ENCODE results near the gene ERICH6. TPM values are rescaled to one million over a fixed set of nuclear protein-coding genes. Genes with fewer than 3 reads are reported as not detected.

ERICH6 gene
- total RNA-seq, 2 experiments from 2014 or later, result not detected

GRCh38 chr3:150736316-150736719 lies 32.6 kb upstream of the ERICH6 start:
- intact Hi-C loops (cut with micrococcal nuclease), result loop anchor here (5.0 kb wide), 2 partner anchors 571 to 1521 kb away; no protein-coding TSS in a partner anchor
- H3K9me3 Mint-ChIP-seq, result no peaks in the 10 kb centered on the region
- H3K4me3 Mint-ChIP-seq, result no peak overlapping the region
- no peak for DNase-seq
- H3K4me1 Mint-ChIP-seq (ENCODE audit: low read depth), result peaks cover 56% of the 10 kb centered on the region
- no peak overlapping the region for H3K27ac Mint-ChIP-seq
- POLR2A ChIA-PET, result interaction anchor here (1.0 to 1.1 kb wide), 2 partner anchors 24 to 27 kb away, joined by 5 read pairs; no protein-coding TSS in a partner anchor
- H3K36me3 Mint-ChIP-seq, result peaks cover 6% of the 10 kb centered on the region
- H3K27me3 Mint-ChIP-seq, result no peaks in the 10 kb centered on the region
- CTCF ChIA-PET, result interaction anchor here (1.1 to 1.9 kb wide), 2 partner anchors 15 to 52 kb away, joined by 4 to 7 read pairs; no protein-coding TSS in a partner anchor

- Mint-ChIP-seq H3K4me1 (ENCODE audit: low read depth) (peaks cover 40% of the 10 kb centered on the region), H3K27me3 (no peaks in the 10 kb centered on the region), H3K27ac (no peak overlapping the region), H3K36me3 (no peaks in the 10 kb centered on the region), H3K9me3 (no peaks in the 10 kb centered on the region), H3K4me3 (no peak overlapping the region)
- intact Hi-C loops (cut with micrococcal nuclease), result loop anchor here (5.0 kb wide), 2 partner anchors 573 to 1523 kb away; no protein-coding TSS in a partner anchor
- ChIA-PET POLR2A (no interaction called here), CTCF (interaction anchor here (0.6 to 0.8 kb wide), 2 partner anchors 10 to 53 kb away, joined by 3 read pairs; no protein-coding TSS in a partner anchor)
- DNase-seq, result no peak
These were observed 31.0 kb upstream of the ERICH6 start for GRCh38 chr3:150734795-150735119.

- no peaks in the 10 kb centered on the region for H3K9me3 Mint-ChIP-seq
- H3K4me3 Mint-ChIP-seq, result no peak overlapping the region
- CTCF ChIA-PET, result interaction anchor here (0.6 to 0.8 kb wide), 3 partner anchors 9 to 54 kb away, joined by 3 read pairs; no protein-coding TSS in a partner anchor
- H3K27ac Mint-ChIP-seq, result no peak overlapping the region
- POLR2A ChIA-PET, result no interaction called here
- no peaks in the 10 kb centered on the region for H3K36me3 Mint-ChIP-seq
- DNase-seq, result no peak
- intact Hi-C loops (cut with micrococcal nuclease), result no loop called here
- H3K27me3 Mint-ChIP-seq, result no peaks in the 10 kb centered on the region
- H3K4me1 Mint-ChIP-seq (ENCODE audit: low read depth), result peaks cover 35% of the 10 kb centered on the region
These were observed 30.4 kb upstream of the ERICH6 start for GRCh38 chr3:150733936-150734794.

GRCh38 chr3:150733373-150733935 lies 29.7 kb upstream of the ERICH6 start:
- Mint-ChIP-seq H3K4me3 (no peak overlapping the region), H3K27ac (no peak overlapping the region), H3K36me3 (no peaks in the 10 kb centered on the region), H3K27me3 (no peaks in the 10 kb centered on the region), H3K9me3 (no peaks in the 10 kb centered on the region), H3K4me1 (ENCODE audit: low read depth) (peaks cover 28% of the 10 kb centered on the region)
- ChIA-PET CTCF (interaction anchor here (0.6 to 1.3 kb wide), 2 partner anchors 11 to 12 kb away, joined by 3 to 4 read pairs; no protein-coding TSS in a partner anchor), POLR2A (no interaction called here)
- intact Hi-C loops (cut with micrococcal nuclease), result no loop called here
- no peak for DNase-seq

- Mint-ChIP-seq H3K4me3 (no peak overlapping the region), H3K4me1 (ENCODE audit: low read depth) (peaks cover 3% of the 10 kb centered on the region), H3K27ac (no peak overlapping the region), H3K27me3 (no peaks in the 10 kb centered on the region), H3K9me3 (no peaks in the 10 kb centered on the region), H3K36me3 (no peaks in the 10 kb centered on the region)
- POLR2A ChIA-PET, result no interaction called here
- no peak for DNase-seq
- CTCF ChIA-PET, result interaction anchor here (1.5 kb wide), 1 partner anchor 9 kb away, joined by 6 read pairs; no protein-coding TSS in a partner anchor
- intact Hi-C loops (cut with micrococcal nuclease), result no loop called here
These were observed 26.1 kb upstream of the ERICH6 start for GRCh38 chr3:150729682-150730360.

GRCh38 chr3:150727653-150728502 lies 24.2 kb upstream of the ERICH6 start:
- H3K4me3 Mint-ChIP-seq, result no peak overlapping the region
- ChIA-PET CTCF (no interaction called here), POLR2A (no interaction called here)
- DNase-seq, result no peak
- intact Hi-C loops (cut with micrococcal nuclease), result no loop called here
- H3K9me3 Mint-ChIP-seq, result no peaks in the 10 kb centered on the region
- no peak overlapping the region for H3K27ac Mint-ChIP-seq
- no peaks in the 10 kb centered on the region for H3K27me3 Mint-ChIP-seq
- no peaks in the 10 kb centered on the region for H3K36me3 Mint-ChIP-seq
- H3K4me1 Mint-ChIP-seq (ENCODE audit: low read depth), result peaks cover 11% of the 10 kb centered on the region

GRCh38 chr3:150725548-150725947 lies 21.8 kb upstream of the ERICH6 start:
- H3K4me1 Mint-ChIP-seq (ENCODE audit: low read depth), result peaks cover 24% of the 10 kb centered on the region
- no peak for DNase-seq
- ChIA-PET CTCF (interaction anchor here (1.2 kb wide), 1 partner anchor 9 kb away, joined by 3 read pairs; no protein-coding TSS in a partner anchor), POLR2A (no interaction called here)
- H3K27ac Mint-ChIP-seq, result no peak overlapping the region
- no peaks in the 10 kb centered on the region for H3K36me3 Mint-ChIP-seq
- no peaks in the 10 kb centered on the region for H3K27me3 Mint-ChIP-seq
- no peak overlapping the region for H3K4me3 Mint-ChIP-seq
- intact Hi-C loops (cut with micrococcal nuclease), result no loop called here
- no peaks in the 10 kb centered on the region for H3K9me3 Mint-ChIP-seq

GRCh38 chr3:150723946-150724345 lies 20.2 kb upstream of the ERICH6 start:
- intact Hi-C loops (cut with micrococcal nuclease), result loop anchor here (1.0 to 5.0 kb wide), 2 partner anchors 14 to 177 kb away; partner anchors contain the start of genes EIF2A and SERP1
- CTCF ChIA-PET, result interaction anchor here (1.0 to 3.4 kb wide), 3 partner anchors 28 to 141 kb away, joined by 3 to 13 read pairs (median 4); no protein-coding TSS in a partner anchor

GRCh38 chr3:150722267-150722666 lies 18.5 kb upstream of the ERICH6 start:
- POLR2A ChIA-PET, result interaction anchor here (0.5 to 2.8 kb wide), 5 partner anchors 18 to 44 kb away, joined by 3 to 22 read pairs (median 4); partner anchors contain the start of genes ERICH6 and SIAH2

More at GRCh38 chr3:150723946-150724345, 20.2 kb upstream of the ERICH6 start:
- Mint-ChIP-seq H3K27ac (no peak overlapping the region), H3K36me3 (no peaks in the 10 kb centered on the region), H3K27me3 (no peaks in the 10 kb centered on the region), H3K4me1 (ENCODE audit: low read depth) (peaks cover 24% of the 10 kb centered on the region), H3K4me3 (no peak overlapping the region), H3K9me3 (no peaks in the 10 kb centered on the region)
- POLR2A ChIA-PET, result interaction anchor here (1.5 kb wide), 1 partner anchor 36 kb away, joined by 4 read pairs; no protein-coding TSS in a partner anchor
- no peak for DNase-seq

GRCh38 chr3:150721285-150722130 lies 17.8 kb upstream of the ERICH6 start:
- peaks cover 24% of the 10 kb centered on the region for H3K4me1 Mint-ChIP-seq (ENCODE audit: low read depth)
- peak overlapping the region; percentile 29 for H3K4me3 Mint-ChIP-seq
- no peaks in the 10 kb centered on the region for H3K27me3 Mint-ChIP-seq
- no peaks in the 10 kb centered on the region for H3K36me3 Mint-ChIP-seq
- POLR2A ChIA-PET, result interaction anchor here (1.2 to 2.8 kb wide), 3 partner anchors 38 to 45 kb away, joined by 3 to 22 read pairs (median 6); partner anchors contain the start of gene SIAH2
- H3K27ac Mint-ChIP-seq, result no peak overlapping the region
- no peak for DNase-seq
- H3K9me3 Mint-ChIP-seq, result peaks cover 2% of the 10 kb centered on the region
- intact Hi-C loops (cut with micrococcal nuclease), result loop anchor here (1.0 to 5.0 kb wide), 6 partner anchors 39 to 425 kb away; partner anchors contain the start of genes EIF2A and SERP1
- CTCF ChIA-PET, result interaction anchor here (0.6 to 3.7 kb wide), 36 partner anchors 8 to 423 kb away, joined by 3 to 46 read pairs (median 6); partner anchors contain the start of genes ERICH6 and SIAH2

More at GRCh38 chr3:150722267-150722666, 18.5 kb upstream of the ERICH6 start:
- H3K27ac Mint-ChIP-seq, result no peak overlapping the region
- H3K27me3 Mint-ChIP-seq, result no peaks in the 10 kb centered on the region
- H3K4me1 Mint-ChIP-seq (ENCODE audit: low read depth), result peaks cover 24% of the 10 kb centered on the region
- no peaks in the 10 kb centered on the region for H3K9me3 Mint-ChIP-seq
- CTCF ChIA-PET, result interaction anchor here (0.6 to 3.7 kb wide), 25 partner anchors 7 to 422 kb away, joined by 3 to 46 read pairs (median 7); partner anchors contain the start of gene SIAH2
- H3K4me3 Mint-ChIP-seq, result no peak overlapping the region
- no peaks in the 10 kb centered on the region for H3K36me3 Mint-ChIP-seq
- intact Hi-C loops (cut with micrococcal nuclease), result loop anchor here (1.0 to 5.0 kb wide), 2 partner anchors 62 to 175 kb away; partner anchors contain the start of genes EIF2A and SERP1
- DNase-seq, result peak; percentile 47

All from activated CD4-positive, alpha-beta memory T cell treated with anti-CD3 and anti-CD28 coated beads for 36 hours (primary cell).